Activated CD4-positive, alpha-beta T cell treated with anti-CD3 and anti-CD28 coated beads, Interleukin-2, amount 50 U/mL, for 4 hours (primary cell): ENCODE measurements around the gene DCUN1D2.

Experiments used
- DNase-seq, 2 experiments: peaks; one replicate each; pipeline ENCODE4 v3.0.0-alpha.2; 2020

DCUN1D2 gene

GRCh38 chr13:113518076-113518803 lies 27.7 kb upstream of the DCUN1D2 start:
- DNase-seq: no peak

GRCh38 chr13:113514847-113515246 lies 24.3 kb upstream of the DCUN1D2 start:
- DNase-seq: no peak

GRCh38 chr13:113513761-113514160 lies 23.2 kb upstream of the DCUN1D2 start:
- DNase-seq: no peak

GRCh38 chr13:113511361-113511760 lies 20.9 kb upstream of the DCUN1D2 start:
- no peak for DNase-seq

GRCh38 chr13:113510871-113511270 lies 20.4 kb upstream of the DCUN1D2 start:
- DNase-seq: no peak

GRCh38 chr13:113509989-113510388 lies 19.5 kb upstream of the DCUN1D2 start:
- DNase-seq: no peak

GRCh38 chr13:113508521-113509254 lies 18.2 kb upstream of the DCUN1D2 start:
- DNase-seq: no peak

GRCh38 chr13:113507505-113508345 lies 17.2 kb upstream of the DCUN1D2 start:
- no peak for DNase-seq

- DNase-seq: no peak
Measured at GRCh38 chr13:113506871-113507388, 16.4 kb upstream of the DCUN1D2 start.

GRCh38 chr13:113506025-113506685 lies 15.6 kb upstream of the DCUN1D2 start:
- DNase-seq: no peak

GRCh38 chr13:113502686-113503085 lies 12.2 kb upstream of the DCUN1D2 start:
- no peak for DNase-seq

GRCh38 chr13:113500530-113501265 lies 10.2 kb upstream of the DCUN1D2 start:
- no peak for DNase-seq

GRCh38 chr13:113499936-113500335 lies 9.4 kb upstream of the DCUN1D2 start:
- no peak for DNase-seq

GRCh38 chr13:113498905-113499304 lies 8.4 kb upstream of the DCUN1D2 start:
- no peak for DNase-seq

- no peak for DNase-seq
Measured at GRCh38 chr13:113497217-113497616, 6.7 kb upstream of the DCUN1D2 start.

- no peak for DNase-seq
Measured at GRCh38 chr13:113495494-113496210, 5.1 kb upstream of the DCUN1D2 start.

GRCh38 chr13:113493315-113493951 lies 2.9 kb upstream of the DCUN1D2 start:
- DNase-seq: no peak

GRCh38 chr13:113491982-113492381 lies 1.5 kb upstream of the DCUN1D2 start:
- no peak for DNase-seq

GRCh38 chr13:113491418-113491883 lies 940 bp upstream of the DCUN1D2 start:
- DNase-seq: no peak
